GM12864 (cell line): Measurements from ENCODE around the gene SGK2.
A peak's percentile ranks its signal among the peaks of the same experiment; 100 is the strongest.
"Not testable (repeated sequence)": the region's sequence is repeated elsewhere in the genome, so short reads cannot be mapped to it uniquely, and the experiment has no call there.

ENCODE experiments used
- DNase-seq: peaks from one replicate; pipeline ENCODE4 v3.0.0-alpha.2; 2011; ENCODE audit warnings: low read depth
- H3K4me3 ChIP-seq: 2 replicates; pipeline ENCODE4 v1.5.1; 2011; ENCODE audit warnings: mild to moderate bottlenecking, low read depth, low read length, control low read depth
- TF ChIP-seq, protein P1 (sequence below): IDR thresholded peaks from 2 replicates; pipeline ENCODE4 v1.5.1; 2011; ENCODE audit warnings: low read depth, mild to moderate bottlenecking, moderate library complexity, low read length, control low read depth, inconsistent platforms; ENCODE audit errors: missing control alignments

The SGK2 gene

DNA sequence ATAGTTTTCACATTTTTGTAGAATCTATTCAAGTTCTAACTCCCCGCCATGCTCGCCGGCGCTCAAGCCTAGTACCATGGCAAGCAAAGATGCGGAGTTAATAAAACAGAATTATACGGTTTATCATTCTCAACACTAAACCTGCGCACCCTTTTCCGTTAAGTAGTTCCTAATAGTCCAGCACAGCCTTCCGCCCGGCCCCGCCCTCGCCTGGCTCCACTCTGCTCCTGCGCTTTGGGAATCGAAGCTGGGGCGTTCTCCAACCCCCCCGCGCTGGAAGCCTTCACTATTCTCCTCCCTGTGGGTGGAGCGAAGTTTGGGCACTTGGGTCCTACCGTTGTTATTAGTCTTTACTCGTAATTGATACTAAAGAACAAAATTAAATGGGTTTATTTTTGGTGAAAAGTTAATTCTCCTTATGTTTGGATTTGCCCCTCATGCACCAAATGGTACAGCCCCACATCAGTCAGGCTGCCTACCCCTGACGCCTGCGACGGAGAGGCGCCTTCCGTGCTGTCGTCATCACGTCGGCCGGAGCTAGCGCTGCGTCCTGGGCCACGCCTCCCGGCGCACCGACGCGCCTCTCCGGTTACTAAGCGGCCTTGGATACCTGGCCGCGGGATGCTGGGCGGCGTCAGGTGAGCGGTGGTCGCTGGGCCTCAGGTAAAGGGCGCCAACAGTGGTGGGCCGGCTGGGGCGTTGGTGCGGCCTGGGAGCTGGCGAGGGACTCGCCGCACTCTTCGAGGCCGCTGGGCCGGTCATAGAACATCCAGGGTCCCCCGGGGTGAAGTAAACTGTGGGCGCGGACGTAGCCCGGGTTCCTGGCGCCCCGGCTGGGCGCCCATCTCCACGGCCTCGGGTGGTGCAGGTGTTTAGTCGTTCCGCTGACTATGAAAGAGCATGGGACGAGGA lies 31.8 kb downstream of the SGK2 start, which contains the start of gene IFT52:
IFT52 (plus strand) TSS at position 546 of the 912 bp plus-strand sequence. CDS start 3,762 bp downstream, outside the sequence.
- DNase-seq = peak; percentile 74
- H3K4me3 ChIP-seq = peak within 1 kb of the TSS; percentile 81
- TF ChIP-seq, protein P1, sequence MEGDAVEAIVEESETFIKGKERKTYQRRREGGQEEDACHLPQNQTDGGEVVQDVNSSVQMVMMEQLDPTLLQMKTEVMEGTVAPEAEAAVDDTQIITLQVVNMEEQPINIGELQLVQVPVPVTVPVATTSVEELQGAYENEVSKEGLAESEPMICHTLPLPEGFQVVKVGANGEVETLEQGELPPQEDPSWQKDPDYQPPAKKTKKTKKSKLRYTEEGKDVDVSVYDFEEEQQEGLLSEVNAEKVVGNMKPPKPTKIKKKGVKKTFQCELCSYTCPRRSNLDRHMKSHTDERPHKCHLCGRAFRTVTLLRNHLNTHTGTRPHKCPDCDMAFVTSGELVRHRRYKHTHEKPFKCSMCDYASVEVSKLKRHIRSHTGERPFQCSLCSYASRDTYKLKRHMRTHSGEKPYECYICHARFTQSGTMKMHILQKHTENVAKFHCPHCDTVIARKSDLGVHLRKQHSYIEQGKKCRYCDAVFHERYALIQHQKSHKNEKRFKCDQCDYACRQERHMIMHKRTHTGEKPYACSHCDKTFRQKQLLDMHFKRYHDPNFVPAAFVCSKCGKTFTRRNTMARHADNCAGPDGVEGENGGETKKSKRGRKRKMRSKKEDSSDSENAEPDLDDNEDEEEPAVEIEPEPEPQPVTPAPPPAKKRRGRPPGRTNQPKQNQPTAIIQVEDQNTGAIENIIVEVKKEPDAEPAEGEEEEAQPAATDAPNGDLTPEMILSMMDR = no peak

DNA sequence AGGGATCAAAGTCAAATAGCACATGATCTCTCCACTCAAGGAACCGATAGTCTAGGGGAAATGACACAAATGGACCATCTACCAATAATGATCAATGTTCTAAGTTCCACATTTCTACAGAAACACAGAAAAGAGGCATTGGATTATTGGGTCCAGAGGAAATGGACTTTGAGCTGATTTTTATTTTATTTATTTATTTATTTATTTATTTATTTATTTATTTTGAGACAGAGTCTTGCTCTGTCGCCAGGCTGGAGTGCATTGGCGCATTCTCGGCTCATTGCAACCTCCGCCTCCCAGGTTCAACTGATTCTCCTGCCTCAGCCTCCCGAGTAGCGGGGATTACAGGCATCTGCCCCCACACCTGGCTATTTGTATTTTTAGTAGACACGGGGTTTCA lies 43.1 kb downstream of the SGK2 start:
- not testable (repeated sequence) for H3K4me3 ChIP-seq, DNase-seq

DNA sequence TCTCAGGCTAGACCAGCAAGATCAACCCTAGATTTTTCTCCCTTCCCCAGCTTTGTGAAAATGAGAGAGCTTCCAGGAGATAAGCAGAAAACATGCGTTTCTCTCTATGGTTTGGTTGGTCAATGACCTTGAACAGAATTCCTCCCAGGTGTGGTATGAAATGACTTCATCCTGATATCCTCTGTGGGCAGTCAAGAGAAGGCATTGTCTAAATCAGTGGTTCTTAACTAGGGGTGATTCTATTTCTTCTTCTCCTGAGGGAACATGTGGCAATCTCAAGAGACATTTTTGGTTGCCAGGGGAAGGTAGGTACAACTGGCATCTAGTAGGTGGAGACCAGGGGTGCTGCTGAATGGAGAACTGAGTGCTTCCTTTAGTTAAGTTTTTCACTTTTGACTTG lies 44.3 kb downstream of the SGK2 start:
- TF ChIP-seq, protein P1 = no peak
- no peak overlapping the region for H3K4me3 ChIP-seq
- DNase-seq = no peak

DNA sequence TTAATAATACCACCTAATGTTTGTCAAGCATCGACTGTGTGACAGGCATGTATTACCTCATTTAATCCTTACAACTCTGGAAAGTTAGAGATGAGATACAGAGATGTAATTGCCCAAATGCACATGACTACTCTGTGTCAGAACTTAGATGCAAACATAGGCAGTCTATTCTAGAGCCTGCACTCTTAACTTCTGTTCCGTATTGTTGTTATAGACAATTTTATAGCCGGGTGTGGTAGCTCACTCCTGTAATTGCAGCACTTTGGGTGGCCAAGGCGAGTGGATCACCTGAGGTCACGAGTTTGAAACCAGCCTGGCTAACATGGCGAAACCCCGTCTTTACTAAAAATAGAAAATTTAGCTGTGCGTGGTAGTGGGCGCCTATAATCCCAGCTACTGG lies 46.9 kb downstream of the SGK2 start:
- TF ChIP-seq, protein P1 = no peak
- no peak for DNase-seq

DNA sequence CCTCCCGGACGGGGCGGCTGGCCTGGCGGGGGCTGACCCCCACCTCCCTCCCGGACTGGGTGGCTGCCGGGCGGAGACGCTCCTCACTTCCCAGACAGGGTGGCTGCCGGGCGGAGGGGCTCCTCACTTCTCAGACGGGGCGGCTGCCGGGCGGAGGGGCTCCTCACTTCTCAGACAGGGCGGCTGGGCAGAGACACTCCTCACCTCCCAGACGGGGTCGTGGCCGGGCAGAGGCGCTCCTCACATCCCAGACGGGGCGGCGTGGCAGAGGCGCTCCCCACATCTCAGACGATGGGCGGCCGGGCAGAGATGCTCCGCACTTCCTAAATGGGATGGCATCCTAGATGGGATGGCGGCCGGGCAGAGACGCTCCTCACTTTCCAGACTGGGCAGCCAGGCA lies 48.5 kb downstream of the SGK2 start:
- not testable (repeated sequence) for H3K4me3 ChIP-seq, DNase-seq

More for the DNA sequence above, 46.9 kb downstream of the SGK2 start:
- no peak overlapping the region for H3K4me3 ChIP-seq

DNA sequence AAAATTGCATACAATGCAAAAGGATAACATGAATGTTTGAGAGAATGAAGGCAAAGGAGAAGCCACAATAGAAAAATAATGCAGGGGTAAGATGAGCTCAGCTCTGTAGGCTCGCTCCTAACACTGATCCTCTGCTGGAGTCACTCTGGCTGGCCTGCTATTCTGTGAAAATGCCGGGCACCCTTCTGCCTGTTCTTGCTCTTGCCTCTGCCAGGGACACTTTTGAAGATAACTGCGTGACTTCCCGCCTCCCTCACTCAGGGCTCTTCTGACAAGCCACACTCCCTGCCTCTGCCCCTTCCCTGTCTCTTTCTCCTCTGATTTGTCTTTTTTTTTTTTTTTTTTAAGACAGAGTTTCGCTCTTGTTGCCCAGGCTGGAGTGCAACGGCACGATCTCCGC lies 72.8 kb downstream of the SGK2 start:
- DNase-seq = no peak
- TF ChIP-seq, protein P1 = no peak
- H3K4me3 ChIP-seq = no peak overlapping the region
